OCI-LY1 (cell line): ENCODE data around the gene DEFB121.
A peak's percentile ranks its signal among the peaks of the same experiment; 100 is the strongest.

Source experiments
- H2AFZ ChIP-seq: fragments of 200-600 bp; sonication (generic), shearing (Covaris generic); 2 replicates; pipeline ENCODE4 v1.6.0; 2014; ENCODE audit warnings: antibody characterized with exemption, mild to moderate bottlenecking, low read length
- H3F3A ChIP-seq: fragments of 200-600 bp; sonication (generic), shearing (Covaris generic); 2 replicates; pipeline ENCODE4 v1.6.0; 2014; ENCODE audit warnings: mild to moderate bottlenecking, antibody characterized with exemption, low read length, moderate library complexity; ENCODE audit not compliant: insufficient read depth
- H3K27ac ChIP-seq: fragments of 200-600 bp; sonication (generic); 2 replicates; pipeline ENCODE4 v1.5.1; 2014; ENCODE audit warnings: low read length, mixed run types, mild to moderate bottlenecking, low read depth; ENCODE audit not compliant: poor library complexity, severe bottlenecking
- H3K27me3 ChIP-seq: fragments of 200-600 bp; sonication (generic); 2 replicates; pipeline ENCODE4 v1.6.0; 2014; ENCODE audit warnings: antibody characterized with exemption, mild to moderate bottlenecking, low read length, moderate library complexity; ENCODE audit not compliant: insufficient read depth
- H3K36me3 ChIP-seq: fragments of 200-600 bp; sonication (generic); 2 replicates; pipeline ENCODE4 v1.6.1; 2014; ENCODE audit warnings: mild to moderate bottlenecking, antibody characterized with exemption, low read length, moderate library complexity, mixed read lengths; ENCODE audit not compliant: insufficient read depth
- H3K4me1 ChIP-seq: fragments of 200-600 bp; sonication (generic); 2 replicates; pipeline ENCODE4 v1.5.1; 2014; ENCODE audit warnings: mild to moderate bottlenecking, low read length, moderate library complexity; ENCODE audit not compliant: insufficient read depth, severe bottlenecking
- H3K4me2 ChIP-seq: fragments of 200-600 bp; sonication (generic), shearing (Covaris generic); 2 replicates; pipeline ENCODE4 v1.6.1; 2014; ENCODE audit warnings: low read length
- H3K4me3 ChIP-seq: fragments of 200-600 bp; sonication (generic); 2 replicates; pipeline ENCODE4 v1.5.1; 2014; ENCODE audit warnings: low read length, low read depth, mild to moderate bottlenecking, mixed read lengths; ENCODE audit not compliant: poor library complexity, severe bottlenecking
- H3K79me2 ChIP-seq: fragments of 200-600 bp; shearing (Covaris generic); 2 replicates; pipeline ENCODE4 v1.6.1; 2016; ENCODE audit warnings: mixed run types, low read length, mixed read lengths; ENCODE audit not compliant: insufficient read depth
- H3K9ac ChIP-seq: fragments of 200-600 bp; sonication (generic), shearing (Covaris generic); 2 replicates; pipeline ENCODE4 v1.6.1; 2014; ENCODE audit warnings: mild to moderate bottlenecking, low read length, mixed read lengths
- H3K9me2 ChIP-seq: fragments of 200-600 bp; sonication (generic), shearing (Covaris generic); 2 replicates; pipeline ENCODE4 v1.6.1; 2014; ENCODE audit warnings: low read depth, mild to moderate bottlenecking, low read length, mixed read lengths
- H3K9me3 ChIP-seq: fragments of 200-600 bp; shearing (Covaris generic); 2 replicates; pipeline ENCODE4 v1.6.1; 2014; ENCODE audit warnings: low read length, mixed read lengths
- H4K20me1 ChIP-seq: fragments of 200-600 bp; sonication (generic), shearing (Covaris generic); 2 replicates; pipeline ENCODE4 v1.6.0; 2016; ENCODE audit warnings: mild to moderate bottlenecking, low read length; ENCODE audit not compliant: insufficient read depth
- EZH2 ChIP-seq: fragments of 200-600 bp; sonication (generic), shearing (Covaris generic); IDR thresholded peaks from 2 replicates; pipeline ENCODE4 v1.8.0; 2017; ENCODE audit warnings: borderline replicate concordance, mixed run types, mild to moderate bottlenecking, antibody characterized with exemption, low read length, moderate library complexity, mixed read lengths
- TF ChIP-seq, protein P1 (sequence below): fragments of 200-600 bp; sonication (generic), shearing (Covaris generic); IDR thresholded peaks from 2 replicates; pipeline ENCODE4 v1.5.1; 2017; ENCODE audit warnings: mild to moderate bottlenecking, antibody characterized with exemption, low read length, moderate library complexity, mixed read lengths

The DEFB121 gene

DNA sequence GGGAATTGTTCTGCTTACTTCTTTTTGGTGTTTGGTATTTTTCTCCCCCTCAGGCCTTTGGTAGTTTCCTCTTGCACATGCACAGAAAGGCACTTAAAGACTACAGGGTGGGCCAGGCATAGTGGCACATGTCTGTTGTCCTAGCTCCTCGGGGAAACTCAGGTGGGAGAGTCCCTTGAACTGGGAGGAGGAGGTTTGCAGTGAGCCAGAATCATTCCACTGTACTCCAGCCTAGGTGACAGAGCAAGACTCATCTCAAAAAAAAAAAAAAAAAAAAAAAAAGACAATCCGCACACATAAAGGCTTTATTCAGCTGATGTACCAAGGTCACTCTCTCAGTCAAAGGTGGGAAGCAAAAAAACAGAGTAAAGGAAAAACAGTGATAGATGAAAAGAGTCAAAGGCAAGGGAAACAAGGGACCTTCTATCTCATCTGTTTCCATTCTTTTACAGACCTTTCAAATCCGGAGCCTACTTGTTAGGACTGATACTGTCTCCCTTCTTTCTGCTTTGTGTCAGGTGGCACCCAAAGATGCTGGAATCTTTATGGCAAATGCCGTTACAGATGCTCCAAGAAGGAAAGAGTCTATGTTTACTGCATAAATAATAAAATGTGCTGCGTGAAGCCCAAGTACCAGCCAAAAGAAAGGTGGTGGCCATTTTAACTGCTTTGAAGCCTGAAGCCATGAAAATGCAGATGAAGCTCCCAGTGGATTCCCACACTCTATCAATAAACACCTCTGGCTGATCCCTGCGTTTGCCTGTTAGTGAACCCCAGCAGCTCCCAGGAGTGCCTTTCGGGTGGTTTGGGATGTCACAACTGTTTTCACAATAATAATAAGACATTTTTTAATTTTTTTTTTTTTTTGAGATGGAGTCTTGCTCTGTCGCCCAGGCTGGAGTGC, 43.7 kb upstream of the DEFB121 start:
- Histone ChIP-seq H3K4me2 (no peak overlapping the region), H3K36me3 (no peaks in the 10 kb centered on the region), H3K79me2 (no peaks in the 10 kb centered on the region), H3K9me2 (no peaks in the 10 kb centered on the region), H3K27me3 (peaks cover 4% of the 10 kb centered on the region; the same call in 1 of the 2 replicates), H4K20me1 (no peaks in the 10 kb centered on the region), H3K9me3 (no peaks in the 10 kb centered on the region), H2AFZ (no peak overlapping the region), H3K9ac (no peak overlapping the region), H3K4me3 (no peak overlapping the region), H3K4me1 (no peaks in the 10 kb centered on the region), H3K27ac (no peak overlapping the region), H3F3A (no peaks in the 10 kb centered on the region)
- TF ChIP-seq, protein P1, sequence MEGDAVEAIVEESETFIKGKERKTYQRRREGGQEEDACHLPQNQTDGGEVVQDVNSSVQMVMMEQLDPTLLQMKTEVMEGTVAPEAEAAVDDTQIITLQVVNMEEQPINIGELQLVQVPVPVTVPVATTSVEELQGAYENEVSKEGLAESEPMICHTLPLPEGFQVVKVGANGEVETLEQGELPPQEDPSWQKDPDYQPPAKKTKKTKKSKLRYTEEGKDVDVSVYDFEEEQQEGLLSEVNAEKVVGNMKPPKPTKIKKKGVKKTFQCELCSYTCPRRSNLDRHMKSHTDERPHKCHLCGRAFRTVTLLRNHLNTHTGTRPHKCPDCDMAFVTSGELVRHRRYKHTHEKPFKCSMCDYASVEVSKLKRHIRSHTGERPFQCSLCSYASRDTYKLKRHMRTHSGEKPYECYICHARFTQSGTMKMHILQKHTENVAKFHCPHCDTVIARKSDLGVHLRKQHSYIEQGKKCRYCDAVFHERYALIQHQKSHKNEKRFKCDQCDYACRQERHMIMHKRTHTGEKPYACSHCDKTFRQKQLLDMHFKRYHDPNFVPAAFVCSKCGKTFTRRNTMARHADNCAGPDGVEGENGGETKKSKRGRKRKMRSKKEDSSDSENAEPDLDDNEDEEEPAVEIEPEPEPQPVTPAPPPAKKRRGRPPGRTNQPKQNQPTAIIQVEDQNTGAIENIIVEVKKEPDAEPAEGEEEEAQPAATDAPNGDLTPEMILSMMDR = no peak
- no peak for TF ChIP-seq EZH2

DNA sequence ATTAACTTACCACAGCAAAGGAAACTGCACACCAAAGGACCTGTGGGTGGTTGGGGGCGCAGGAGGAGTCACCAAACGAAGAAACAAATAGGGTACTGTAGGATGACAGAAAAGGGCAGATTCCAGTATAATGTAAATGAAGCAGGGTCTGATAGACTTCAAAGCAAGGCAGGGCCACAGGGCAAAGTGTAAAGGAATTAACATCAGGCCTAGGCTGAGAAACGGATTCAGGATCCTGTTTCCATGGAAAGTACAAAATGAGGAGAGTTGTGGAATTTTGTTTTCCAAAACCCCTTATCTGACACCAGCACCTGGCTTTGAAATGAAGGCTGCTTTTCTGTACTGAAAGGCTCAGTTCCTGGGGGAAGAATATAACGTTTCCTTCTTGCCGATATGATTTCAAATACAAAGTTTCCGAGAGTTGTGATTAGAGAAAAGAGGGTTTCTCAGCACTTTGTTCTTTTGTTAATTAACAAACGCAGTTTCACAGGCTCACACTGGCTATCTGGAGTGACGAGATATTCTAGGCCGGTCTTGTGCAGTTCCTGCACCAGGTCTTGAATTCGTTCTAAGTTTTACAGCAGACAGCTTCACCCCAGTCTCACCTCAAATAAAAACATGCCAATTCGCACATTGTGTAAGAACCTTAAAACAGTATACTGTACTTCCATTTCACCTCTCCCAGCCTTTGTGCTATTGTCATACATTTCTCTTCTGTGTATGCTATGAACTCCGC, 40.2 kb upstream of the DEFB121 start:
- Histone ChIP-seq H3F3A (no peaks in the 10 kb centered on the region), H3K4me1 (no peaks in the 10 kb centered on the region), H3K4me2 (no peak overlapping the region), H4K20me1 (no peaks in the 10 kb centered on the region), H2AFZ (no peak overlapping the region), H3K27ac (no peak overlapping the region), H3K36me3 (no peaks in the 10 kb centered on the region), H3K4me3 (no peak overlapping the region), H3K27me3 (peaks cover 4% of the 10 kb centered on the region; the same call in 1 of the 2 replicates), H3K79me2 (no peaks in the 10 kb centered on the region), H3K9ac (no peak overlapping the region), H3K9me2 (no peaks in the 10 kb centered on the region), H3K9me3 (no peaks in the 10 kb centered on the region)
- no peak for TF ChIP-seq EZH2
- TF ChIP-seq, protein P1 = no peak

DNA sequence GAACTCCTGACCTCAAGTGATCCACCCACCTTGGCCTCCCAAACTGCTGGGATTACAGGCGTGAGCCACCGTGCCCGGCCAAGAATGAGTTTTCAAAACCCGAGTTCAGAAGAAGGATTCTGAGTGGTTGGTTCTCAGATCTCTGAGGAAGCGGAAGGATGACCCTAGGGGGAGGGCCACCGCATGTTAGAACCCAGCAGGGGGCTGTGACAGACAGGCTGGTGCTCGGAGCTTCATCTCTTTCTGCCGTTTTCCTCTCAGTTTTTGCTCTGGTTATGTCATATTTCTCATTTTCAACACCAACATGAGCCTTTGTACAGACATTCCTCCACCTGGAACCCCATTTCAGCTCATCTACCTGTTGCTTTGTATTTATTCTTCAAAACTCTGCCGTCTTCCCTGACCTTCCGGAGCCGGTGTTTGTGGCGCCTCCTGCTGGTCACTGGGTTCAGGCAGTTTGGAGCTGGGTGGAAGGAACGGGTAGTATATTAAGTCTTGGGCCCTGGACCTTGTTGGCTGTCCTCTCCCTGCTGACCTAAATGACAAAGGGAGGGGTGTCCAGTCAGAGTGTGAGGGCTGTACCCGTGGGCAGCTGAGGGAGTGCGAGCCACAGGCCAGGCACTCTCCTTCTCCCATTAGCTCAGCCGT, 34.1 kb upstream of the DEFB121 start, which contains the start of gene DEFB123:
DEFB123 (plus strand) TSS at position 621 of the 648 bp plus-strand sequence. CDS start 67 bp downstream, outside the sequence.
- no peaks in the 10 kb centered on the region for H3K4me1 ChIP-seq
- no peaks in the 10 kb centered on the region for H3K36me3 ChIP-seq
- H3K79me2 ChIP-seq = no peaks in the 10 kb centered on the region
- no peak within 1 kb of the TSS for H3K4me3 ChIP-seq
- H2AFZ ChIP-seq = no peak within 1 kb of the TSS
- H3K9me2 ChIP-seq = no peaks in the 10 kb centered on the region
- H3F3A ChIP-seq = no peaks in the 10 kb centered on the region
- H4K20me1 ChIP-seq = no peaks in the 10 kb centered on the region
- H3K4me2 ChIP-seq = no peak within 1 kb of the TSS
- no peaks in the 10 kb centered on the region; the same call in 1 of the 2 replicates for H3K27me3 ChIP-seq
- H3K9me3 ChIP-seq = no peaks in the 10 kb centered on the region
- TF ChIP-seq, protein P1 = peak; percentile 56
- TF ChIP-seq EZH2 = no peak
- H3K27ac ChIP-seq = no peak within 1 kb of the TSS
- no peak within 1 kb of the TSS for H3K9ac ChIP-seq
